Measurements from ENCODE around the gene CTF1. TPM values are rescaled to one million over a fixed set of nuclear protein-coding genes. Genes with fewer than 3 reads are reported as not detected.
A peak's percentile ranks its signal among the peaks of the same experiment; 100 is the strongest.

The CTF1 gene
- total and polyA plus RNA-seq, 12 donors: 2.1 to 13.9 (median 5.8) TPM

- H3K9me3 ChIP-seq (replicated peaks in 1 of 3): no peaks in the 10 kb centered on the region
- no peaks in the 10 kb centered on the region for H3K27me3 ChIP-seq
- intact Hi-C loops (cut with DNase I): loop anchor here in 1 of 2 donors (10.0 kb wide), 1 partner anchor 59 kb away; the partner anchor contains the start of gene HSD3B7
- 68 to 74% (median 70%) methylated on average over 10 of the region's 10 CpGs for WGBS, 4 donors
- H3K4me3 ChIP-seq: no peak overlapping the region
- H3K36me3 ChIP-seq (replicated peaks in 1 of 2): peaks cover 0 to 15% of the 10 kb centered on the region in 2 donors
- no peak for DNase-seq
- no peak overlapping the region for H3K27ac ChIP-seq
- peaks cover 7 to 13% of the 10 kb centered on the region in 2 donors for H3K4me1 ChIP-seq (replicated peaks in 1 of 2)
- TF ChIP-seq CTCF (IDR thresholded peaks at IDR 0.05): no peak
- TF ChIP-seq POLR2A (IDR thresholded peaks at IDR 0.05): no peak
Measured at GRCh38 chr16:30925995-30926811, 29.8 kb downstream of the CTF1 start.

- Histone ChIP-seq H3K9me3 (replicated peaks in 1 of 3) (no peaks in the 10 kb centered on the region), H3K27ac (no peak overlapping the region), H3K36me3 (replicated peaks in 1 of 2) (peaks cover 0 to 19% of the 10 kb centered on the region in 2 donors), H3K4me3 (no peak overlapping the region), H3K27me3 (no peaks in the 10 kb centered on the region), H3K4me1 (replicated peaks in 1 of 2) (peaks cover 0 to 7% of the 10 kb centered on the region in 2 donors)
- WGBS, 4 donors: 88 to 93% (median 89%) methylated on average over 14 to 22 of the region's 22 CpGs
- intact Hi-C loops (cut with DNase I): loop anchor here in 1 of 2 donors (10.0 kb wide), 1 partner anchor 58 kb away; the partner anchor contains the start of gene HSD3B7
- TF ChIP-seq POLR2A (IDR thresholded peaks at IDR 0.05) (no peak), CTCF (IDR thresholded peaks at IDR 0.05) (no peak)
- no peak for DNase-seq
Measured at GRCh38 chr16:30926937-30927788, 30.7 kb downstream of the CTF1 start.

- Histone ChIP-seq H3K9me3 (replicated peaks in 1 of 3) (no peaks in the 10 kb centered on the region), H3K4me1 (replicated peaks in 1 of 2) (peaks cover 0 to 7% of the 10 kb centered on the region in 2 donors), H3K27me3 (no peaks in the 10 kb centered on the region), H3K27ac (no peak overlapping the region), H3K4me3 (no peak overlapping the region), H3K36me3 (replicated peaks in 1 of 2) (peaks cover 0 to 25% of the 10 kb centered on the region in 2 donors)
- intact Hi-C loops (cut with DNase I): loop anchor here in 1 of 2 donors (10.0 kb wide), 1 partner anchor 57 kb away; the partner anchor contains the start of gene HSD3B7
- TF ChIP-seq CTCF (IDR thresholded peaks at IDR 0.05) (no peak), POLR2A (IDR thresholded peaks at IDR 0.05) (no peak)
- 49 to 83% (median 60%) methylated on average over 5 to 15 of the region's 15 CpGs for WGBS, 4 donors
- DNase-seq: peak in 4 of 7 donors; percentile 42 to 80 (median 52)
Measured at GRCh38 chr16:30927789-30928378, 31.5 kb downstream of the CTF1 start.

All from adrenal gland (tissue), 12 donors.